Ascending aorta (tissue), 2 donors: ENCODE data around the gene RAD51C. TPM values are rescaled to one million over a fixed set of nuclear protein-coding genes. Genes with fewer than 3 reads are reported as not detected.
"Not testable (repeated sequence)": the region's sequence is repeated elsewhere in the genome, so short reads cannot be mapped to it uniquely, and the experiment has no call there.

Experiments
- DNase-seq, 2 donors: peaks; one replicate each; pipeline ENCODE4 v3.0.0-alpha.2; 2019; ENCODE audit warnings: low spot score in 2 of 2
- H3K27ac ChIP-seq, 2 donors: fragments of 200-600 bp; sonication (generic); one replicate each; pipeline ENCODE4 v1.5.1; 2016 to 2017; ENCODE audit warnings: mild to moderate bottlenecking in 1 of 2
- H3K27me3 ChIP-seq: fragments of 200-600 bp; sonication (generic); one replicate; pipeline ENCODE4 v1.5.1; 2017
- H3K36me3 ChIP-seq, 2 donors: fragments of 200-600 bp; sonication (generic); one replicate each; pipeline ENCODE4 v1.5.1; 2016
- H3K4me1 ChIP-seq, 2 donors: fragments of 200-600 bp; sonication (generic); one replicate each; pipeline ENCODE4 v1.5.1; 2016 to 2017; ENCODE audit warnings: mild to moderate bottlenecking in 1 of 2
- H3K4me3 ChIP-seq, 2 donors: fragments of 200-600 bp; sonication (generic); one replicate each; pipeline ENCODE4 v1.5.1; 2016 to 2017; ENCODE audit warnings: mild to moderate bottlenecking in 1 of 2
- H3K9me3 ChIP-seq, 2 donors: fragments of 200-600 bp; sonication (generic); one replicate each; pipeline ENCODE4 v1.5.1; 2016
- intact Hi-C: fragments of 100-400 bp; cut with DNase I; formaldehyde crosslinking; loops from one replicate; pipeline ENCODE4 v1.15.1; 2023
- total RNA-seq: library from RNA; depleted of rRNA; stranded (reverse); fragments of >200 nt; gene quantifications from one replicate; pipeline ENCODE4 v1.1.0, GENCODE V29; 2016
- TF ChIP-seq, protein P1 (sequence below), 3 experiments: fragments of 200-600 bp in 2 of 3; fragments of 450-650 bp in 1 of 3; sonication (generic) in 2 of 3; IDR thresholded peaks; one replicate each; pipeline ENCODE4 v1.5.1; 2016 to 2019; ENCODE audit warnings: antibody characterized with exemption in 3 of 3, mild to moderate bottlenecking in 1 of 3, moderate library complexity in 1 of 3

The RAD51C gene
- total RNA-seq, 1 donor from 2014 or later = 6.8 TPM

- no peak for DNase-seq
- H3K27me3 ChIP-seq = peaks cover 21% of the 10 kb centered on the region
- no peaks in the 10 kb centered on the region for H3K9me3 ChIP-seq
- intact Hi-C loops = no loop called here
- no peaks in the 10 kb centered on the region for H3K36me3 ChIP-seq
- TF ChIP-seq, protein P1, sequence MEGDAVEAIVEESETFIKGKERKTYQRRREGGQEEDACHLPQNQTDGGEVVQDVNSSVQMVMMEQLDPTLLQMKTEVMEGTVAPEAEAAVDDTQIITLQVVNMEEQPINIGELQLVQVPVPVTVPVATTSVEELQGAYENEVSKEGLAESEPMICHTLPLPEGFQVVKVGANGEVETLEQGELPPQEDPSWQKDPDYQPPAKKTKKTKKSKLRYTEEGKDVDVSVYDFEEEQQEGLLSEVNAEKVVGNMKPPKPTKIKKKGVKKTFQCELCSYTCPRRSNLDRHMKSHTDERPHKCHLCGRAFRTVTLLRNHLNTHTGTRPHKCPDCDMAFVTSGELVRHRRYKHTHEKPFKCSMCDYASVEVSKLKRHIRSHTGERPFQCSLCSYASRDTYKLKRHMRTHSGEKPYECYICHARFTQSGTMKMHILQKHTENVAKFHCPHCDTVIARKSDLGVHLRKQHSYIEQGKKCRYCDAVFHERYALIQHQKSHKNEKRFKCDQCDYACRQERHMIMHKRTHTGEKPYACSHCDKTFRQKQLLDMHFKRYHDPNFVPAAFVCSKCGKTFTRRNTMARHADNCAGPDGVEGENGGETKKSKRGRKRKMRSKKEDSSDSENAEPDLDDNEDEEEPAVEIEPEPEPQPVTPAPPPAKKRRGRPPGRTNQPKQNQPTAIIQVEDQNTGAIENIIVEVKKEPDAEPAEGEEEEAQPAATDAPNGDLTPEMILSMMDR (IDR thresholded peaks at IDR 0.05) = no peak
- no peak overlapping the region for H3K4me3 ChIP-seq
- H3K27ac ChIP-seq = no peak overlapping the region
- peaks cover 0 to 11% of the 10 kb centered on the region in 2 donors for H3K4me1 ChIP-seq
These were observed 66.5 kb downstream of the RAD51C start for GRCh38 chr17:58758890-58759289.

- no peak for DNase-seq
- Histone ChIP-seq H3K27me3 (peaks cover 21% of the 10 kb centered on the region), H3K27ac (no peak overlapping the region), H3K36me3 (no peaks in the 10 kb centered on the region), H3K4me3 (no peak overlapping the region), H3K4me1 (peaks cover 0 to 11% of the 10 kb centered on the region in 2 donors), H3K9me3 (no peaks in the 10 kb centered on the region)
- intact Hi-C loops = no loop called here
- TF ChIP-seq, protein P1 (IDR thresholded peaks at IDR 0.05) = no peak
These were observed 67.1 kb downstream of the RAD51C start for GRCh38 chr17:58759522-58759921.

- no peak for DNase-seq
- TF ChIP-seq, protein P1 (IDR thresholded peaks at IDR 0.05) = no peak
- peaks cover 21% of the 10 kb centered on the region for H3K27me3 ChIP-seq
- peaks cover 0 to 11% of the 10 kb centered on the region in 2 donors for H3K4me1 ChIP-seq
- no peaks in the 10 kb centered on the region for H3K9me3 ChIP-seq
- H3K36me3 ChIP-seq = no peaks in the 10 kb centered on the region
- H3K4me3 ChIP-seq = no peak overlapping the region
- H3K27ac ChIP-seq = no peak overlapping the region
- intact Hi-C loops = no loop called here
These were observed 67.8 kb downstream of the RAD51C start for GRCh38 chr17:58760248-58760647.

DNA sequence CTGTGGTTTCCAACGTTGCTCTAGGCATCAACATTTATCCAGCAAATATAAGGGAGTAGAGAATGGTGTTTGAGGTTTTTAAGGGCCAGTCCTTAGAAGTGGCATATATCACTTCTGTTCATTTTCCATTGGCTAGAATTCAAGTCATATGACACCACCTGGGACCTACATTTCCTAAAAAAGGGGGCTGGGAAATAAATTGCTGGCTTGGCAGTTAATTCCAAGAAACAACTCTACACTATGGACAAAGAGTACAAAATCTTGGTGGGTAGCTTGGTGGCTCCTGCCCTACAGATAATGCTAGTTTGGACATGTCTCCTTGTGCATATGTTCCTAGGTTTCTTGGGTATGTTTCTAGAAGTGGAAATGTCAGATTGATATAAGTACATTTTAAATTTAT, 70.9 kb downstream of the RAD51C start:
- Histone ChIP-seq H3K27me3 (peaks cover 7% of the 10 kb centered on the region), H3K36me3 (no peaks in the 10 kb centered on the region), H3K4me3 (no peak overlapping the region), H3K27ac (no peak overlapping the region), H3K4me1 (no peaks in the 10 kb centered on the region), H3K9me3 (no peaks in the 10 kb centered on the region)
- no peak for DNase-seq
- TF ChIP-seq, protein P1 (IDR thresholded peaks at IDR 0.05) = no peak
- intact Hi-C loops = no loop called here

GRCh38 chr17:58764373-58764772, 72.0 kb downstream of the RAD51C start:
- no peak overlapping the region for H3K4me3 ChIP-seq
- H3K9me3 ChIP-seq = no peaks in the 10 kb centered on the region
- no peak overlapping the region for H3K27ac ChIP-seq
- intact Hi-C loops = no loop called here
- no peaks in the 10 kb centered on the region for H3K27me3 ChIP-seq
- H3K36me3 ChIP-seq = no peaks in the 10 kb centered on the region
- no peak for DNase-seq
- H3K4me1 ChIP-seq = no peaks in the 10 kb centered on the region
- TF ChIP-seq, protein P1 (IDR thresholded peaks at IDR 0.05) = no peak

GRCh38 chr17:58778482-58778881, 86.1 kb downstream of the RAD51C start:
- H3K4me1 ChIP-seq = not testable (repeated sequence)

More at GRCh38 chr17:58778482-58778881, 86.1 kb downstream of the RAD51C start:
- H3K27me3 ChIP-seq, H3K27ac ChIP-seq, DNase-seq, H3K9me3 ChIP-seq, H3K36me3 ChIP-seq, intact Hi-C loops, H3K4me3 ChIP-seq: not testable (repeated sequence)
